Neural cell (in vitro differentiated cells): ENCODE data around the gene TMEM260. TPM values are rescaled to one million over a fixed set of nuclear protein-coding genes. Genes with fewer than 3 reads are reported as not detected.

Experiments
- H2AFZ ChIP-seq: fragments of 200-600, 300-800 bp; sonication (generic), shearing (Covaris generic); 2 replicates; pipeline ENCODE4 v1.6.0; 2014; ENCODE audit warnings: low read depth, mild to moderate bottlenecking, antibody characterized with exemption, low read length, moderate library complexity
- H3F3A ChIP-seq: fragments of 200-600 bp; shearing (Covaris generic); 2 replicates; pipeline ENCODE4 v1.6.1; 2016; ENCODE audit warnings: mild to moderate bottlenecking, moderate library complexity, mixed read lengths, antibody characterized with exemption, low read length; ENCODE audit not compliant: insufficient read depth, poor library complexity, severe bottlenecking
- H3K27ac ChIP-seq: fragments of 200-600, 300-800 bp; sonication (generic), shearing (Covaris generic); 2 replicates; pipeline ENCODE4 v1.5.1; 2014; ENCODE audit warnings: mild to moderate bottlenecking, low read length, moderate library complexity
- H3K27me3 ChIP-seq: fragments of 300-800, 200-600 bp; sonication (generic), shearing (Covaris generic); 2 replicates; pipeline ENCODE4 v1.6.0; 2014; ENCODE audit warnings: mild to moderate bottlenecking, low read depth, low read length, moderate library complexity; ENCODE audit not compliant: insufficient read depth
- H3K36me3 ChIP-seq: fragments of 300-800, 200-600 bp; sonication (generic), shearing (Covaris generic); 2 replicates; pipeline ENCODE4 v1.5.1; 2014; ENCODE audit warnings: mild to moderate bottlenecking, antibody characterized with exemption, low read length, moderate library complexity; ENCODE audit not compliant: insufficient read depth
- H3K4me2 ChIP-seq: fragments of 300-800, 200-600 bp; sonication (generic), shearing (Covaris generic); 2 replicates; pipeline ENCODE4 v1.6.0; 2014; ENCODE audit warnings: mild to moderate bottlenecking, low read length
- H3K4me3 ChIP-seq: fragments of 300-800, 200-600 bp; sonication (generic), shearing (Covaris generic); 2 replicates; pipeline ENCODE4 v1.5.1; 2014; ENCODE audit warnings: mild to moderate bottlenecking, low read length, moderate library complexity
- H3K79me2 ChIP-seq: fragments of 200-600 bp; shearing (Covaris generic); replicated peaks from 2 replicates; pipeline ENCODE4 v1.6.0; 2014; ENCODE audit warnings: mild to moderate bottlenecking, low read length, moderate library complexity; ENCODE audit not compliant: insufficient read depth
- H3K9ac ChIP-seq: fragments of 300-800, 200-600 bp; sonication (generic), shearing (Covaris generic); 2 replicates; pipeline ENCODE4 v1.6.1; 2016; ENCODE audit warnings: mild to moderate bottlenecking, low read length, mixed read lengths
- H3K9me2 ChIP-seq: fragments of 200-600 bp; shearing (Covaris generic); 2 replicates; pipeline ENCODE4 v1.6.1; 2016; ENCODE audit warnings: mild to moderate bottlenecking, low read length, mixed read lengths; ENCODE audit not compliant: insufficient read depth
- H3K9me3 ChIP-seq: fragments of 200-600, 300-800 bp; sonication (generic), shearing (Covaris generic); 2 replicates; pipeline ENCODE4 v1.6.1; 2016; ENCODE audit warnings: mild to moderate bottlenecking, mixed run types, low read length, moderate library complexity, mixed read lengths
- H4K20me1 ChIP-seq: fragments of 200-600 bp; shearing (Covaris generic); 2 replicates; pipeline ENCODE4 v1.6.1; 2016; ENCODE audit warnings: mild to moderate bottlenecking, mixed run types; ENCODE audit not compliant: insufficient read depth
- EP300 ChIP-seq: fragments of 450-650 bp; conservative IDR thresholded peaks from 2 replicates; pipeline ENCODE4 v1.6.1; 2014; ENCODE audit warnings: antibody characterized with exemption, mild to moderate bottlenecking, moderate library complexity; ENCODE audit not compliant: poor library complexity, severe bottlenecking
- EZH2 ChIP-seq: fragments of 200-600, 300-800 bp; shearing (Covaris generic), sonication (generic); IDR thresholded peaks from 2 replicates; pipeline ENCODE4 v1.6.1; 2014; ENCODE audit warnings: antibody characterized with exemption, low read length, borderline replicate concordance, mild to moderate bottlenecking; ENCODE audit not compliant: insufficient read depth, poor library complexity, severe bottlenecking
- MXI1 ChIP-seq: fragments of 450-650 bp; conservative IDR thresholded peaks from 2 replicates; pipeline ENCODE4 v1.6.1; 2014; ENCODE audit warnings: antibody characterized with exemption, mild to moderate bottlenecking; ENCODE audit not compliant: poor library complexity, severe bottlenecking
- POLR2AphosphoS5 ChIP-seq: IDR thresholded peaks from 2 replicates; pipeline ENCODE4 v1.6.1; 2012
- RAD21 ChIP-seq: fragments of 450-650 bp; conservative IDR thresholded peaks from 2 replicates; pipeline ENCODE4 v1.6.1; 2014; ENCODE audit warnings: antibody characterized with exemption, mild to moderate bottlenecking, moderate library complexity
- SMC3 ChIP-seq: fragments of 450-650 bp; conservative IDR thresholded peaks from 2 replicates; pipeline ENCODE4 v1.6.1; 2014; ENCODE audit warnings: antibody characterized with exemption, mild to moderate bottlenecking, moderate library complexity; ENCODE audit not compliant: poor library complexity
- TAF1 ChIP-seq: IDR thresholded peaks from 2 replicates; pipeline ENCODE4 v1.6.1; 2012; ENCODE audit warnings: low read depth
- polyA plus RNA-seq: library from polyadenylated mRNA; depleted of rRNA; stranded (reverse); fragments of >200 nt; gene quantifications from 2 replicates; pipeline ENCODE4 v1.2.3, GENCODE V29; 2014
- TF ChIP-seq, protein P1 (sequence below): IDR thresholded peaks from 2 replicates; pipeline ENCODE4 v1.6.1; 2012; ENCODE audit warnings: borderline replicate concordance
- TF ChIP-seq, protein P2 (sequence below): fragments of 450-650 bp; IDR thresholded peaks from 2 replicates; pipeline ENCODE4 v1.5.1; 2014; ENCODE audit warnings: antibody characterized with exemption, mild to moderate bottlenecking, moderate library complexity; ENCODE audit not compliant: poor library complexity, severe bottlenecking

TMEM260 gene
- polyA plus RNA-seq, 1 donor from 2014 or later, result 67.0 TPM

DNA sequence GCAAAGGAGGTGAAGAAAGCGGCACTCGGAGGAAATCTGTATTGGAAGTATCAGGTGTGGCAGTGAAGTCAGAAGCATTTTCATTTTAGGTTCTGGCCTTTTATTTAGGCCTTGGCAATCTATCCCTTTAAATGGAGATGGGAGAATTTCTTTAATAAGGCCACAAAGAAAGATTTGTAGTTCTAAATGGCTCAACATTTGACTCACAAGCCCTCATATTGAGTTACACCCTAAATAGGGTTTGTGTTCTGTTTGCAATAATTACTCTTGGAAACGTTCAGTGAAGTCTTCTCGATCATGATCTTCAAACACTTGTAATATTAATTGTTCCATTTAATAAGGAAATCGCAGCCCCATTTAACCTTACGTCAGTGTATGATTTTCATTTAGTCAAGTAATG lies 25.3 kb upstream of the TMEM260 start:
- Histone ChIP-seq H3K9me3 (no peaks in the 10 kb centered on the region), H3K79me2 (no peaks in the 10 kb centered on the region), H3K27ac (no peak overlapping the region), H3K4me2 (no peak overlapping the region), H4K20me1 (no peaks in the 10 kb centered on the region), H3K9ac (no peak overlapping the region), H3K27me3 (no peaks in the 10 kb centered on the region), H2AFZ (no peak overlapping the region), H3K4me3 (no peak overlapping the region), H3K36me3 (no peaks in the 10 kb centered on the region), H3F3A (no peaks in the 10 kb centered on the region), H3K9me2 (no peaks in the 10 kb centered on the region)
- TF ChIP-seq RAD21 (no peak), EZH2 (no peak), SMC3 (no peak), TAF1 (no peak), POLR2AphosphoS5 (no peak), MXI1 (no peak), EP300 (no peak)
- TF ChIP-seq, protein P1, sequence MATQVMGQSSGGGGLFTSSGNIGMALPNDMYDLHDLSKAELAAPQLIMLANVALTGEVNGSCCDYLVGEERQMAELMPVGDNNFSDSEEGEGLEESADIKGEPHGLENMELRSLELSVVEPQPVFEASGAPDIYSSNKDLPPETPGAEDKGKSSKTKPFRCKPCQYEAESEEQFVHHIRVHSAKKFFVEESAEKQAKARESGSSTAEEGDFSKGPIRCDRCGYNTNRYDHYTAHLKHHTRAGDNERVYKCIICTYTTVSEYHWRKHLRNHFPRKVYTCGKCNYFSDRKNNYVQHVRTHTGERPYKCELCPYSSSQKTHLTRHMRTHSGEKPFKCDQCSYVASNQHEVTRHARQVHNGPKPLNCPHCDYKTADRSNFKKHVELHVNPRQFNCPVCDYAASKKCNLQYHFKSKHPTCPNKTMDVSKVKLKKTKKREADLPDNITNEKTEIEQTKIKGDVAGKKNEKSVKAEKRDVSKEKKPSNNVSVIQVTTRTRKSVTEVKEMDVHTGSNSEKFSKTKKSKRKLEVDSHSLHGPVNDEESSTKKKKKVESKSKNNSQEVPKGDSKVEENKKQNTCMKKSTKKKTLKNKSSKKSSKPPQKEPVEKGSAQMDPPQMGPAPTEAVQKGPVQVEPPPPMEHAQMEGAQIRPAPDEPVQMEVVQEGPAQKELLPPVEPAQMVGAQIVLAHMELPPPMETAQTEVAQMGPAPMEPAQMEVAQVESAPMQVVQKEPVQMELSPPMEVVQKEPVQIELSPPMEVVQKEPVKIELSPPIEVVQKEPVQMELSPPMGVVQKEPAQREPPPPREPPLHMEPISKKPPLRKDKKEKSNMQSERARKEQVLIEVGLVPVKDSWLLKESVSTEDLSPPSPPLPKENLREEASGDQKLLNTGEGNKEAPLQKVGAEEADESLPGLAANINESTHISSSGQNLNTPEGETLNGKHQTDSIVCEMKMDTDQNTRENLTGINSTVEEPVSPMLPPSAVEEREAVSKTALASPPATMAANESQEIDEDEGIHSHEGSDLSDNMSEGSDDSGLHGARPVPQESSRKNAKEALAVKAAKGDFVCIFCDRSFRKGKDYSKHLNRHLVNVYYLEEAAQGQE, result no peak
- TF ChIP-seq, protein P2, sequence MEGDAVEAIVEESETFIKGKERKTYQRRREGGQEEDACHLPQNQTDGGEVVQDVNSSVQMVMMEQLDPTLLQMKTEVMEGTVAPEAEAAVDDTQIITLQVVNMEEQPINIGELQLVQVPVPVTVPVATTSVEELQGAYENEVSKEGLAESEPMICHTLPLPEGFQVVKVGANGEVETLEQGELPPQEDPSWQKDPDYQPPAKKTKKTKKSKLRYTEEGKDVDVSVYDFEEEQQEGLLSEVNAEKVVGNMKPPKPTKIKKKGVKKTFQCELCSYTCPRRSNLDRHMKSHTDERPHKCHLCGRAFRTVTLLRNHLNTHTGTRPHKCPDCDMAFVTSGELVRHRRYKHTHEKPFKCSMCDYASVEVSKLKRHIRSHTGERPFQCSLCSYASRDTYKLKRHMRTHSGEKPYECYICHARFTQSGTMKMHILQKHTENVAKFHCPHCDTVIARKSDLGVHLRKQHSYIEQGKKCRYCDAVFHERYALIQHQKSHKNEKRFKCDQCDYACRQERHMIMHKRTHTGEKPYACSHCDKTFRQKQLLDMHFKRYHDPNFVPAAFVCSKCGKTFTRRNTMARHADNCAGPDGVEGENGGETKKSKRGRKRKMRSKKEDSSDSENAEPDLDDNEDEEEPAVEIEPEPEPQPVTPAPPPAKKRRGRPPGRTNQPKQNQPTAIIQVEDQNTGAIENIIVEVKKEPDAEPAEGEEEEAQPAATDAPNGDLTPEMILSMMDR, result no peak

DNA sequence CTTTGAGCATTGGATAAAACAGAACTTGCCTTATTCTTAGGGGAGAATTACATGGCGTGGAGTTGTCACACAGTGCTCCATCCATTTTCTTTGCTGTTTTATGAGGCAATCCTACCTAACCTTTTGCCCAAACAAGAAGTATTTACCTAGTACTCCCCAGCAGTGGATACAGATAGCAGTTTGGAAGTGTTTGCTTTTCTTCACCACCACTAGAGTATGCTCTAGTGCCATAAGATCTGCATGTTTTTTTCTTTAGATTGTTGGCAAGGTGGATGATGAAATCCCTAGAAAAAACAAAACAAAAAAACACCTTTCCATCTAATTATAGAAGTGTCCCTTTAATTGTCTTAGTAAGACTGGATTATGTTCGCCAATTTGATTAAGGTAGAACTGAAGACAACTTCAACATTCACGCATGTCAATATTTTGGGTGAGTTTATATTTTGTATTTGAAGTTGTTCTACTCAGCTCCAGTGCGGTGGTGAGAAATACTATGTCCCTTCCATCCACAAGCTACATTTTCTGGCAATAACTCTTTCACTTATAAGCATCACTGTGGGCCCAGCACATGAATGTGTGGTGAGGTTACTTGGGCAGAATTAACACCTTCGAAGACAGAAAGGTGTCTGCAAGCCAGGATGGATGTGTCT lies 23.6 kb upstream of the TMEM260 start:
- Histone ChIP-seq H3K36me3 (no peaks in the 10 kb centered on the region), H3K4me3 (no peak overlapping the region), H3K4me2 (no peak overlapping the region), H2AFZ (no peak overlapping the region), H3K9me2 (no peaks in the 10 kb centered on the region), H3K79me2 (no peaks in the 10 kb centered on the region), H3K9ac (no peak overlapping the region), H4K20me1 (no peaks in the 10 kb centered on the region), H3F3A (no peaks in the 10 kb centered on the region), H3K27me3 (no peaks in the 10 kb centered on the region), H3K27ac (no peak overlapping the region), H3K9me3 (no peaks in the 10 kb centered on the region)
- TF ChIP-seq RAD21, result peak; percentile 86
- TF ChIP-seq, protein P2, result peak; percentile 83
- peak; percentile 82 for TF ChIP-seq SMC3
- TF ChIP-seq, protein P1, result no peak
